GM18517 (cell line): ENCODE results near the gene LRRC73.
"Not testable (repeated sequence)": the region's sequence is repeated elsewhere in the genome, so short reads cannot be mapped to it uniquely, and the experiment has no call there.

Source experiments
- ATAC-seq: cut with Tn5 transposase; IDR thresholded peaks from one replicate; pipeline ENCODE4 v1.9.1; 2021; ENCODE audit warnings: mild to moderate bottlenecking, moderate library complexity; ENCODE audit not compliant: unreplicated experiment

LRRC73 gene

DNA sequence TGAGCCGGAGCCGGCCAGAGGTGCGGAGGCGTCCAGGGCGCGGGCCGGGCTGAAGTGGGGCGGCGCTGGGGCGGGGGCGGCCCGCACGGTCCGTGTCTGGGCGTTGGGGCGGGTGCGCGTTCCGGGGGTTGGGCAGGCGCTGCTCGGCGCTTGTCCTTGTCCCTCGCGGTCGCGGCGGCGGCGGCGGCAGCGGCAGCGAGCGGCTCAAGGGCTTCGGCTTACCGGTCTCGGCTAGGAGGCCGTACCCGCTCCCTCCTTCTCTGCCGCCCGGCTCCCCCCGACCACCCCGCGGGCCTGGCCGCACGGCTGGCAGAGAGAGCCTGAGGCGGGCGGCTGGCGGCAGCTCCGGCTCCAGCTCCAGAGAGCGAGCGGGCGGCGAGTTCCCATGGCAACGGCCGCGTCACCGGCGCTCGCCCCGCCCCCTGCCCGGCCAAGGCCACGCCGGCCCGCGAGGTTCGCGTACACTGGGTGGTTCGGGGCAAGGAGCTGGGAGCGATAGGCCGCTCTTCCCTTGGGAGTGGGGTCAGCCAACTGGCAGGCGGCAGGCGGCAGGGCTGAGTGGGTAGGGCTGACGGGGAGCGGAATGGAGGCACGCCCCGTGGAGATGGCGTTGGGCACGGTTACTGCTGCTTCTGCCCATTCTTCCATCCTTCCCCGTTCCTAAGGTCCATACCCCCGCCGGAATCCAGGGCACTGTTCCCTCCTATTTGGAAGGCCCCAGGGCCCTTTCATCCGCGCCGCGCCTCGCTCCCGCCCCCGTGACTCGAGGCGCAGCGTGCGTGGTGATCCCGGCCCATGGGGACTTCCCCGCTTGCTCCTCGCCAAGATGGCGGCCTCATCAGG, at the start of gene LRRC73:
LRRC73 (minus strand) TSS at position 363 of the 843 bp plus-strand sequence. CDS start 561 bp downstream, outside the sequence.
- ATAC-seq, result no peak

- no peak for ATAC-seq
Observed at GRCh38 chr6:43559328-43559727, 49.2 kb upstream of the LRRC73 start.

GRCh38 chr6:43557620-43558019, 47.5 kb upstream of the LRRC73 start:
- ATAC-seq, result not testable (repeated sequence)

GRCh38 chr6:43547222-43547621, 37.1 kb upstream of the LRRC73 start:
- ATAC-seq, result no peak

DNA sequence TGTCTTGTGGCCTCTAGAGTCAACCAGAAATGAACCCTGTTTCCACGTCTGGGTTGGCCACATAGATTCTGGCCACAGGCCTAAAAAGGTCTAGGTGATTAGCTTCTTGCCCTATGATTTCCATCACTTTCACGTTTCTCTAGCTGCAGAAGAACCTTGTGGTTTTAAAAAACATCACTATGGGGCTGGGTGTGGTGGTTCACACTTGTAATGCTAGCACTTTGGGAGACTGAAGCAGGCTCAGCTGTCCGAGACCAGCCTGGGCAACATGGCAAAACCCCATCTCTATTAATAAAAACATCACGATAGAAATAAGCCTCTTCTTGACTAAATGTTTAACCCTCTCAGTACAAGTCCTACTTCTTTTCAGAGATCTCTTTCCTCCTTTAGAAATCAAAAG, 34.3 kb upstream of the LRRC73 start:
- ATAC-seq, result no peak

- peak; percentile 72 for ATAC-seq
Observed at GRCh38 chr6:43541774-43542471, 31.8 kb upstream of the LRRC73 start.

DNA sequence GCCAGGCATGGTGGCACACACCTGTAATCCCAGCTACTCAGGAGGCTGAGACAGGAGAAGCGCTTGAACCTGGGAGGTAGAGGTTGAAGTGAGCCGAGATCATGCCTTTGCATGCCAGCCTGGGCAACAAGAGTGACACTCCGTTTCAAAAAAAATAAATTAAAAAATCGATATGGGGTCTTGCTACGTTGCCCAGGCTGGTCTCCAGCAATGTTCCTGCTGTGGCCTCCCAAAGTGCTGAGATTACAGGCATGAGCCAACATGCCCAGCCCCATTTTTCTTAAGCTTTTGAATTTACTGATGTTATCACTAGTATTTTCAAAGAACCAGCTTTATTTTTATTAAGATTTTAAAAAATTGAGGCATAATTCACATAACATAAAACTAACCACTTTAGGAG, 30.4 kb upstream of the LRRC73 start:
- ATAC-seq, result no peak

DNA sequence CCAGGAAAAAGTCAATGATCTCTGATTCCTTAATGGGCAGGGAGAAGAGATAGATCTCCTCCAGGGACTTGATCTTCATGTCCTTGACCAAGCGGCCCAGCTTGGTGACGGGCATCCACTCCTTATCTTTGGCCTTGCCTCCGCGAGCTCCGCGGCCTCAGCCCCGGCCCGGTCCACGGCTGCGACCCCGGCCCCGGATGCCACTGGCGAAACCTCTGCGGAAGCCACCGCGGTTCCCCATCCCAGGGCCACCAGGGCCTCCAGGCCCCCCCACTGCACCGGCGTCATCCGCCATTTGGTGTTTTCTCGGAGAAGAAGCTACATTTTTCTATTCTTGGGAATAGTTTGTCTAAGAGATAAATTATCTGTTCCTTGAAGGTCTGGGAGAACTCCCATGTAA, 29.3 kb upstream of the LRRC73 start:
- ATAC-seq, result not testable (repeated sequence)

GRCh38 chr6:43538986-43539385, 28.8 kb upstream of the LRRC73 start:
- not testable (repeated sequence) for ATAC-seq

DNA sequence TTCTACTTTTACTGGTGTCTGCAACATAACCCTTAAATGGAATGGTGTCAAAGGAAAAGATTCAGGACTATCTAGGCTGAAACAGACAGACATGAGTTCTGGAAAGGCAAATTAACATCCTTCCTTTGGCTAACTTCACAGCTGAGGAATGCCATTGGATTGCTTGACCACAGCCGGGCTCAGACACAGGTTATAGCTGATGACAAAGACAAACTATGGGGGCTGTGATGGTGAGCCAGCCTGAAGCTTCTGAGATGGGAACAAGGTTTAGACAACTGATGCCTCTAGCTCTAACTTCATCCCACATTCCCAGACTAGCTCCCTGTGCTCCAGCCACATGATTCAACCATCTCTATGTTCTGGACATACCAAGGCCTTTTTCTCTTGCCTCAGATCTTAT, 22.1 kb upstream of the LRRC73 start:
- no peak for ATAC-seq

DNA sequence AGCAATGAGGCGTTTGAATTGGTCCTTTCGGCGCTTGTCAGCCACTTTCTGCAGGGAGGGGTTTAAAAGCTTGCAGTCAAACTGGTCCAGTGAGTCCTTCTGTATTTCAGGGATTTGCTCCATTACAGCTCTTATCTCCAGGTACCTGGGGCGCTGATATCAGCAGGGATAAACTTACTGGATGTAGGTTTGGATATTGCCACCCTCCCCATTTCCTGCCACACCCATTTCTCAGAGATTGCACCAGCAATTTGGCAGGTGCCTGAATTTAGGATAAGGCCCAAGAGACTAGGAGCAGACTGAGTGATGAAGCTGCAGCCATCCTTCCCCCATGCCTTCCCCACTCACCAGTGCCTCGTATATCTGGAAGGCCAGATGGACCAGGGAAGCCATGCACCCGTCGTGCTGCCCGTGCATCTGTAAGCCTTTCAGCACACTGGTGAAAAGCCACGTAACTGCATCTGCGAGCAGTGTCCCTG, 14.4 kb upstream of the LRRC73 start:
- ATAC-seq, result no peak

GRCh38 chr6:43523284-43523683, 13.1 kb upstream of the LRRC73 start:
- ATAC-seq, result no peak

DNA sequence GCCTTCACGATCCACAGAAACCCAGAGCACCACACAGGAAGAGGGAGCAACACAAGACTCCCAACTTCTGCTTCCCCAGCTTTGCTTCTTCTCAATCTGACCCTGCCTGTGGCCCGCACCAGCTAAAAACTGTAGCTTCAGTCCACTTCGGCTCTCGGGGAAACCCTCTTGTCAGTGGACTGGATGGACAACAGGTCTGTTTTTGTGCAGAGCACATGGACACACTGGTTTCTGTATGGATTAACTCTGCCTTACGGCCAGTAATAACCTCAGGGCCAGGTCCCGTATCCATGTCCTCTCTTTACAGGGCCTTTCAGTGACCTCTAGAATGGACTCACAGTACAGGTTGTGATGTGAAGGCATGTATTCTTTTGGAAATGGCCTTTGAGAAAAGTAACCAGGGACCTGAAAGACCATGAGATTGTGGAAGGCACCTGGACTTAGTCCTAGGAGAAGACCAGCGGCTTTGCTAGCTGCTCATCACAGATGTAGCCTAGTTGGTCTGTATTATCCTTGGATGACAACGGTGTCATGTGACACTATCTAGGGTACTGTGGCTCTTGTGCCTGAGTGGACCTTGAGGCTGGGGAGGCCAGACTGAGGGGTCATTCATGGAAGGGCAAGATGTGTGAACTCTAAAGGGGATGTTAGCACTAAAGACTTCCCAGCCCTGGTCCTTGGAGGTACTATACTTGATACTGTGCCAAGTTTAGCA, 12.6 kb upstream of the LRRC73 start:
- ATAC-seq, result no peak

DNA sequence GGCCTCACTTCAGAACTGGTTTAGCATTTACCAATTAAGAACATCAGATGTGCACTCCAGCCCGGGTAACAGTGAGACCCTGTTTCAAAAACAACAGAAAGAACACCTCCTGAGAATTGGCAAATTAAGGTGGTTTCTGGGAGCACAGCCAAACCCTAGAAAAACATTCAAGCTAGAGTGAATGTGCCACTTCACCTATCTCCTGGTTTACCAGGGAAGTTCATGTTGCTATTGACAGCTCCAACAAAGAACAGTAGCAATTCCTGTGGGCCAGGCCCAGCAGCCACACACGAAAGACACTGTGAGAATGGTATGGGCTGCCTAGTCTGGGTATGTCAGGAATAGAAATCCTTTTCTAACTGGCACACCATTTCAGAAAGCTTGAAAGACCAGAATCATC, 11.7 kb upstream of the LRRC73 start:
- no peak for ATAC-seq

DNA sequence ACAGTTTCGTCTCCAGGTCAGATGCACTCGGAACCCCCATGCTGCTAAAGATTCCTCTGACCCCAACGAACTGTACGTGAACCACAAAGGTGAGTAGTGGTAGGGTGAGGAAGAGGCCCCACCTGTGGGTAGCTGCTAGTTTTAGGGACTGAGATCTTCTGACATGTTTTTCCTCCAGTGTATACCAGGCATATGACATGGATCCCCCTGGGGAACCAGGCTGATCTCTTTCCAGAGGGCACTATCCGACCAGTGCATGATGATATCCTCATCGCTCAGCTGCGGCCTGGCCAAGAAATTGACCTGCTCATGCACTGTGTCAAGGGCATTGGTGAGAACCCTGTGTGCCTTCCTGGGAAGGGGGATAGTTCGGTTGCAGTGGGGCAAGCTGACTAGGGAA, 10.0 kb upstream of the LRRC73 start:
- ATAC-seq, result no peak

- no peak for ATAC-seq
Observed at GRCh38 chr6:43517505-43518357, 7.6 kb upstream of the LRRC73 start.

DNA sequence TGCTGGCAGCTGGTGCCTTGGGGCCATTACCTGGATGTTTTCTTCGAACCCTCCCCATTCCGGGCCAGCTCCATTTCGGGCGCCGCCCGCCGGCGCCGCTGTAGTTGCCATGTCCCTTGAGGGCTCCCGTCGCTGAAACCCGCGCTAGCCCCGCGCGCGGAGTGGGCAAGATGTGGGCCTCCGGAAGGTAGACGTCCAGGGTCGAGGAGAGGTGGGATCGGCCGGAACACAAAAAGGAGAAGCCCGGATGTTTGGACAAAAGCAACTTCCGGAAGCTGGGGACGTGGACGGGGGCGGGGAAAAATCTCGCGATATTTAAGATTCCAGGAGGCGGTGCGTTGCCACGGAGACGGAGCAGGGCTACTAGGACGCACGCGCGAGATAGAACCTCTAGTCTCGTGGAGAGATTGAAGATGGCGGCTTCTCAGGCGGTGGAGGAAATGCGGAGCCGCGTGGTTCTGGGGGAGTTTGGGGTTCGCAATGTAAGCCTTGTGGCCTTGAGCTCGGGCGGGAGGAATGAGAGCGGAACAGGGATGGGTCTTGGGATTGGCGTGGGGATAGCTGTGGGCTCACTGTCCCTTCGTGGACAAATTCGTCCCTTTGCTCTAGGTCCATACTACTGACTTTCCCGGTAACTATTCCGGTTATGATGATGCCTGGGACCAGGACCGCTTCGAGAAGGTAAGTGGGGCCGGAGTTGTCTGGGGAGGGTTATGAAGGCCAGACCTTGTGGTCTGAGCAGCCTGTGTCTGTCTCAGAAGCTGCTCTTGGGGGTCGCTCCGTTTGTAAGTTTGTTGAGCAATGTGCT, 6.8 kb upstream of the LRRC73 start, which contains the start of the genes POLR1C and YIPF3:
POLR1C (plus strand) TSS at position 393 of the 808 bp plus-strand sequence; CDS start at position 414, 21 bp downstream.
YIPF3 (minus strand) TSS at position 230 of the 808 bp plus-strand sequence; CDS start at position 111, 119 bp downstream.
- peak; percentile 80 for ATAC-seq

DNA sequence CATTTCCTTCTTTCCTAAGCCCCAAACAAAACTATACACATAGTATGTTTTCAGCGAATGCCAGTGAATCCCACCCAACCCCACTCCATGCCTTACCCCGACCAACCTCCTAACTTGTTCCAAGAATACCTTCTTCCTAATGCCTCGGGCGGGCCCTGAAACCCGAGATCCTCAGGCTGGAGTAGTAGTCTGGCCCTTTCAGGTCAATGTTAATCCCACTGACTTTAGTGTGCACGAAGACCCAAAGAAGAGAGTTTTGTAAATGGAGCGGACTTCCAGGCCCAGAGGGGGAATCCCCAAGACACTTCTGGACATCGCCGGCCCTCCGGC, 6.2 kb upstream of the LRRC73 start:
- peak; percentile 4 for ATAC-seq

DNA sequence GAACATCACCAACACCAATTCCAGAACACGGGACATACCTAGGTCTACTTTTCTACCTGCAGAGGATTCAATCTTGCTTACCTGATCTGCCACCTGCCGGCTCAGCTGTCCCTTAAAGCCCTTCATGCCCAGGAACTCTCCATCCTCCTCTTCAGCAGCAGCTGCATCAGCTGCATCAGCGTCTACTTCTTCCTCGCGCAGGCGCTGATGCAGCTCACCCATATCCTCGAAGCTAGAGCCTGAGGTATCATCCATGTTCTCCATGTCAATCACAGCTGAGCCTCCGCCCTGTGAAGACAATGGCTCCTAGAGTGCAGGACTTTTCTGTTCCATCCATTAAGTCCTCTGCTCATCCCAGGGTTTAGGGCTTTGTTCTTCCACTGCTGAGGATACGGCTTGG, 5.7 kb upstream of the LRRC73 start:
- no peak for ATAC-seq
